ENCODE results near the gene KRT7. TPM values are rescaled to one million over a fixed set of nuclear protein-coding genes. Genes with fewer than 3 reads are reported as not detected.
"Not testable (repeated sequence)": the region's sequence is repeated elsewhere in the genome, so short reads cannot be mapped to it uniquely, and the experiment has no call there.

The KRT7 gene
- total RNA-seq, 2 donors from 2014 or later: 0.36 to 8.0 TPM

- no peaks in the 10 kb centered on the region for H3K36me3 Mint-ChIP-seq
- H3K9me3 Mint-ChIP-seq: no peaks in the 10 kb centered on the region
- DNase-seq (ENCODE audit: low spot score in 2 of 2) (no peak), ATAC-seq (no peak)
- no peak overlapping the region for H3K27ac Mint-ChIP-seq
These were observed 1.5 kb upstream of the KRT7 start for GRCh38 chr12:52231305-52232202.

GRCh38 chr12:52232203-52232673 lies 805 bp upstream of the KRT7 start:
- no peaks in the 10 kb centered on the region for H3K9me3 Mint-ChIP-seq
- no peaks in the 10 kb centered on the region for H3K36me3 Mint-ChIP-seq
- H3K27ac Mint-ChIP-seq: no peak overlapping the region
- no peak for ATAC-seq
- DNase-seq (ENCODE audit: low spot score in 2 of 2): no peak

GRCh38 chr12:52233462-52234207 lies 592 bp downstream of the KRT7 start:
- Mint-ChIP-seq H3K36me3 (no peaks in the 10 kb centered on the region), H3K9me3 (no peaks in the 10 kb centered on the region), H3K27ac (no peak overlapping the region)
- DNase-seq (ENCODE audit: low spot score in 2 of 2) (no peak), ATAC-seq (no peak)

GRCh38 chr12:52234223-52234810 lies 1.3 kb downstream of the KRT7 start:
- Mint-ChIP-seq H3K9me3 (no peaks in the 10 kb centered on the region), H3K36me3 (no peaks in the 10 kb centered on the region), H3K27ac (no peak overlapping the region)
- ATAC-seq (no peak), DNase-seq (ENCODE audit: low spot score in 2 of 2) (no peak)

GRCh38 chr12:52235001-52235764 lies 2.1 kb downstream of the KRT7 start:
- DNase-seq (ENCODE audit: low spot score in 2 of 2): no peak
- no peak for ATAC-seq
- no peaks in the 10 kb centered on the region for H3K9me3 Mint-ChIP-seq

GRCh38 chr12:52235822-52236361 lies 2.8 kb downstream of the KRT7 start:
- H3K27ac Mint-ChIP-seq: peak overlapping the region in 1 of 2 donors; percentile 31
- no peak for ATAC-seq
- no peak for DNase-seq (ENCODE audit: low spot score in 2 of 2)
- H3K36me3 Mint-ChIP-seq: no peaks in the 10 kb centered on the region
- no peaks in the 10 kb centered on the region for H3K9me3 Mint-ChIP-seq

More at GRCh38 chr12:52235001-52235764, 2.1 kb downstream of the KRT7 start:
- peak overlapping the region in 1 of 2 donors; percentile 31 for H3K27ac Mint-ChIP-seq
- no peaks in the 10 kb centered on the region for H3K36me3 Mint-ChIP-seq

GRCh38 chr12:52236386-52237050 lies 3.5 kb downstream of the KRT7 start:
- DNase-seq (ENCODE audit: low spot score in 2 of 2): no peak
- H3K27ac Mint-ChIP-seq: no peak overlapping the region
- H3K9me3 Mint-ChIP-seq: no peaks in the 10 kb centered on the region
- no peak for ATAC-seq
- H3K36me3 Mint-ChIP-seq: no peaks in the 10 kb centered on the region

- Mint-ChIP-seq H3K9me3 (no peaks in the 10 kb centered on the region), H3K36me3 (no peaks in the 10 kb centered on the region), H3K27ac (peak overlapping the region in 1 of 2 donors; percentile 60)
- DNase-seq (ENCODE audit: low spot score in 2 of 2) (no peak), ATAC-seq (no peak)
These were observed 5.3 kb downstream of the KRT7 start for GRCh38 chr12:52238207-52238840.

- Mint-ChIP-seq H3K9me3 (no peaks in the 10 kb centered on the region), H3K27ac (peak overlapping the region in 1 of 2 donors; percentile 60)
These were observed 6.0 kb downstream of the KRT7 start for GRCh38 chr12:52238916-52239646.

GRCh38 chr12:52239767-52240166 lies 6.7 kb downstream of the KRT7 start:
- no peak for ATAC-seq
- H3K36me3 Mint-ChIP-seq: peaks cover 0 to 9% of the 10 kb centered on the region in 2 donors
- no peak overlapping the region for H3K27ac Mint-ChIP-seq
- no peaks in the 10 kb centered on the region for H3K9me3 Mint-ChIP-seq
- DNase-seq (ENCODE audit: low spot score in 2 of 2): no peak

More at GRCh38 chr12:52238916-52239646, 6.0 kb downstream of the KRT7 start:
- no peak for ATAC-seq
- peaks cover 0 to 6% of the 10 kb centered on the region in 2 donors for H3K36me3 Mint-ChIP-seq
- DNase-seq (ENCODE audit: low spot score in 2 of 2): no peak

- ATAC-seq; H3K27ac Mint-ChIP-seq; H3K9me3 Mint-ChIP-seq; H3K36me3 Mint-ChIP-seq; DNase-seq (ENCODE audit: low spot score in 2 of 2): not testable (repeated sequence)
These were observed 7.2 kb downstream of the KRT7 start for GRCh38 chr12:52240247-52240646.

GRCh38 chr12:52241205-52241842 lies 8.3 kb downstream of the KRT7 start:
- Mint-ChIP-seq H3K36me3 (peaks cover 0 to 9% of the 10 kb centered on the region in 2 donors), H3K27ac (no peak overlapping the region), H3K9me3 (no peaks in the 10 kb centered on the region)
- ATAC-seq: no peak
- no peak for DNase-seq (ENCODE audit: low spot score in 2 of 2)

- ATAC-seq: no peak
- Mint-ChIP-seq H3K36me3 (peaks cover 0 to 9% of the 10 kb centered on the region in 2 donors), H3K9me3 (no peaks in the 10 kb centered on the region), H3K27ac (no peak overlapping the region)
- no peak for DNase-seq (ENCODE audit: low spot score in 2 of 2)
These were observed 9.6 kb downstream of the KRT7 start for GRCh38 chr12:52242442-52243258.
